ENCODE data around the gene RPS3A. TPM values are rescaled to one million over a fixed set of nuclear protein-coding genes. Genes with fewer than 3 reads are reported as not detected.

RPS3A gene
- total and polyA plus RNA-seq, 9 of the 15 experiments (the other 6 are each of a cell fraction or from before 2014, with no cell fraction given), result 2,102 to 5,488 (median 3,554) TPM

GRCh38 chr4:151148261-151148660, 48.8 kb downstream of the RPS3A start (continued):
- TF ChIP-seq GTF3C2 (IDR thresholded peaks at IDR 0.05; ENCODE audit: borderline replicate concordance, extremely low read depth, insufficient read length), result no peak
- TF ChIP-seq FOXP4 (CRISPR knock-in tag; IDR thresholded peaks at IDR 0.05; ENCODE audit: borderline replicate concordance), result no peak
- TF ChIP-seq CHD7 (IDR thresholded peaks at IDR 0.05; ENCODE audit: low read depth, low read length), result no peak
- no peak for TF ChIP-seq ZNF140 (CRISPR knock-in tag; IDR thresholded peaks at IDR 0.05)
- no peak for TF ChIP-seq PTBP1 (IDR thresholded peaks at IDR 0.05; ENCODE audit: low read depth, low read length)
- no peak for TF ChIP-seq ZFP1 (CRISPR knock-in tag; IDR thresholded peaks at IDR 0.05)
- no peak for TF ChIP-seq PRMT5 (CRISPR knock-in tag; IDR thresholded peaks at IDR 0.05)
- no peak for TF ChIP-seq FOXK2 (conservative IDR thresholded peaks at IDR 0.05 in 1 of 2, IDR thresholded peaks at IDR 0.05 in 1 of 2; ENCODE audit: low read depth in 2 of 2)
- no peak for TF ChIP-seq NRF1 (conservative IDR thresholded peaks at IDR 0.05 in 1 of 2, IDR thresholded peaks at IDR 0.05 in 1 of 2)
- no peak for TF ChIP-seq SMARCE1 (IDR thresholded peaks at IDR 0.05)
